SH-SY5Y (cell line): ENCODE data around the gene GALC.

ENCODE experiments used
- GATA2 ChIP-seq: IDR thresholded peaks from 2 replicates; pipeline ENCODE4 v1.6.1; 2011; ENCODE audit warnings: mild to moderate bottlenecking, low read depth, low read length
- GATA3 ChIP-seq: IDR thresholded peaks from 2 replicates; pipeline ENCODE4 v1.6.1; 2011; ENCODE audit warnings: low read depth, mild to moderate bottlenecking, low read length, moderate library complexity

Gene GALC

GRCh38 chr14:88012495-88012894, 19.5 kb upstream of the GALC start:
- no peak for TF ChIP-seq GATA2
- no peak for TF ChIP-seq GATA3

- TF ChIP-seq GATA3: no peak
- TF ChIP-seq GATA2: no peak
These were observed 17.3 kb upstream of the GALC start for GRCh38 chr14:88010331-88010730.

- TF ChIP-seq GATA3 (no peak), GATA2 (no peak)
These were observed 16.5 kb upstream of the GALC start for GRCh38 chr14:88009486-88009885.

GRCh38 chr14:88008039-88008742, 15.2 kb upstream of the GALC start:
- TF ChIP-seq GATA3 (no peak), GATA2 (no peak)

GRCh38 chr14:88007608-88008007, 14.6 kb upstream of the GALC start:
- TF ChIP-seq GATA3 (no peak), GATA2 (no peak)

- TF ChIP-seq GATA3 (no peak), GATA2 (no peak)
These were observed 13.2 kb upstream of the GALC start for GRCh38 chr14:88005978-88006851.

GRCh38 chr14:88005050-88005481, 12.1 kb upstream of the GALC start, which contains the start of gene GPR65:
Gene GPR65, plus strand, starts transcription at chr14:88005135. Its CDS starts 5,713 bp downstream, at chr14:88010848.
- TF ChIP-seq GATA2: no peak
- TF ChIP-seq GATA3: no peak

GRCh38 chr14:88004506-88005036, 11.6 kb upstream of the GALC start:
- no peak for TF ChIP-seq GATA3
- TF ChIP-seq GATA2: no peak

GRCh38 chr14:88003425-88003824, 10.4 kb upstream of the GALC start:
- TF ChIP-seq GATA3: no peak
- no peak for TF ChIP-seq GATA2

GRCh38 chr14:88002421-88003075, 9.6 kb upstream of the GALC start:
- no peak for TF ChIP-seq GATA2
- TF ChIP-seq GATA3: no peak

- TF ChIP-seq GATA2 (no peak), GATA3 (no peak)
These were observed 6.3 kb upstream of the GALC start for GRCh38 chr14:87999277-87999676.

GRCh38 chr14:87998482-87998881, 5.5 kb upstream of the GALC start:
- TF ChIP-seq GATA2: no peak
- no peak for TF ChIP-seq GATA3

- TF ChIP-seq GATA2 (no peak), GATA3 (no peak)
These were observed 3.3 kb upstream of the GALC start for GRCh38 chr14:87996291-87996592.

GRCh38 chr14:87995500-87996290, 2.7 kb upstream of the GALC start:
- no peak for TF ChIP-seq GATA3
- no peak for TF ChIP-seq GATA2
